Measurements from ENCODE around the gene MCF2L.
"Not testable (repeated sequence)": the region's sequence is repeated elsewhere in the genome, so short reads cannot be mapped to it uniquely, and the experiment has no call there.

MCF2L gene

DNA sequence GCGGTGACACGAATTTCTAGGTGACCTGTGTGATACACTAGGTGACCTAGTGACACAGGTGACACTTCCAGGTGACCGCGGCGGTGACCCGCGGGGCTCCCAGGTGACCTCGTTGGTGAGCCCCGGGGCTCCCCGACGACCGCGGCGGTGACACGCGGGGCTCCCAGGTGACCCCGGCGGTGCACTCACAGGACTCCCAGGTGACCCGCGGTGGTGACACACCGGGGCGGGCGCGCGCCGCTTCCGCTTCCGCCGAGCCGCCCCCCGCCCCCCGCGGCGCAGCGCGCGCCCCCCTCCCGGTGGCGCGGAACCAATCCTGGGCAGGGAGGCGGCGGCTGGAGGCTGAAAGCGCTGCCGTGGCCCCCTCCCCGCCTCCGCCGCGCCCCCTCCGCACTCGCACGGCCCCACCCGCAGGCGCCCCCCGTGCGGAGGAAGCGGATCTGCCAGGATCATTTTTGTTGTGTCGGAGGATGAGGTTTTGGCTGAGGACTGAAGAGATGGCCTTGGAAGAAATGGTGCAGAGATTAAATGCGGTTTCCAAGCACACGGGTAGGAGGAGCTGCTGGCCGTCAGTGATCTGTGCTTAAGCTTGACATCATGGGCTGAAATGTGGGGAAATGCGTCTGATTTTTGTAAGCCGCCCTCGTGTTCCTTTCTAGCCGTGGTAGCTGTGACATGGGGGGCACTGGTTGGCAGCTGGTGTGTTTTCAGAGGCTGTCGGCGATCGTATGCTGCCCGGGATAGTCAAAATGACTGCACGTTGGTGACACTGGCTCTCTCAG lies at the start of gene MCF2L:
Gene MCF2L, plus strand, starts transcription at position 305 of the 782 bp plus-strand sequence. Its CDS starts 166 bp downstream, at position 471.
- DNase-seq (ENCODE audit: low read depth): no peak

- no peak for DNase-seq (ENCODE audit: low read depth)
These were observed 45.1 kb upstream of the MCF2L start for GRCh38 chr13:112923962-112924361.

- no peak for DNase-seq (ENCODE audit: low read depth)
These were observed 44.6 kb upstream of the MCF2L start for GRCh38 chr13:112924365-112924764.

- no peak for DNase-seq (ENCODE audit: low read depth)
These were observed 43.0 kb upstream of the MCF2L start for GRCh38 chr13:112926003-112926402.

- no peak for DNase-seq (ENCODE audit: low read depth)
These were observed 42.0 kb upstream of the MCF2L start for GRCh38 chr13:112926993-112927392.

- DNase-seq (ENCODE audit: low read depth): no peak
These were observed 40.7 kb upstream of the MCF2L start for GRCh38 chr13:112928020-112928971.

GRCh38 chr13:112928972-112929782 lies 39.8 kb upstream of the MCF2L start:
- DNase-seq (ENCODE audit: low read depth): no peak

- DNase-seq (ENCODE audit: low read depth): no peak
These were observed 39.3 kb upstream of the MCF2L start for GRCh38 chr13:112929783-112930055.

DNA sequence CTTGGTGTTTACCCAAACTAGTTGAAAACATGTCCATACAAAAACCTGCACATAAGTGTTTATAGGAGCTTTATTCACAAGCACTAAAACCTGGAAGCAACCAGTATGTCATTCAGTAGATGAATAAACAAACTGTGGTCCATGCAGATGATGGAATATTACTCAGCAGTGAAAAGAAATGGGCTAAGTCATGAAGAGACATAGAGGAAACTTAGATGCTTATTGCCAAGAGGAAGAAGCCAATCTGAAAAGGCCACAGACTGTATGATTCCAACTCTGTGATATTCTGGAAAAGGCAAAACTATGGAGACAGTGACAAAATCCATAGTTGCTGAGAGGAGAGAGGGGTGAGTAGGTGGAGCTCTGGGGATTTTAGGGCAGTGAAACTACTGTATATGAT lies 38.8 kb upstream of the MCF2L start:
- no peak for DNase-seq (ENCODE audit: low read depth)

DNA sequence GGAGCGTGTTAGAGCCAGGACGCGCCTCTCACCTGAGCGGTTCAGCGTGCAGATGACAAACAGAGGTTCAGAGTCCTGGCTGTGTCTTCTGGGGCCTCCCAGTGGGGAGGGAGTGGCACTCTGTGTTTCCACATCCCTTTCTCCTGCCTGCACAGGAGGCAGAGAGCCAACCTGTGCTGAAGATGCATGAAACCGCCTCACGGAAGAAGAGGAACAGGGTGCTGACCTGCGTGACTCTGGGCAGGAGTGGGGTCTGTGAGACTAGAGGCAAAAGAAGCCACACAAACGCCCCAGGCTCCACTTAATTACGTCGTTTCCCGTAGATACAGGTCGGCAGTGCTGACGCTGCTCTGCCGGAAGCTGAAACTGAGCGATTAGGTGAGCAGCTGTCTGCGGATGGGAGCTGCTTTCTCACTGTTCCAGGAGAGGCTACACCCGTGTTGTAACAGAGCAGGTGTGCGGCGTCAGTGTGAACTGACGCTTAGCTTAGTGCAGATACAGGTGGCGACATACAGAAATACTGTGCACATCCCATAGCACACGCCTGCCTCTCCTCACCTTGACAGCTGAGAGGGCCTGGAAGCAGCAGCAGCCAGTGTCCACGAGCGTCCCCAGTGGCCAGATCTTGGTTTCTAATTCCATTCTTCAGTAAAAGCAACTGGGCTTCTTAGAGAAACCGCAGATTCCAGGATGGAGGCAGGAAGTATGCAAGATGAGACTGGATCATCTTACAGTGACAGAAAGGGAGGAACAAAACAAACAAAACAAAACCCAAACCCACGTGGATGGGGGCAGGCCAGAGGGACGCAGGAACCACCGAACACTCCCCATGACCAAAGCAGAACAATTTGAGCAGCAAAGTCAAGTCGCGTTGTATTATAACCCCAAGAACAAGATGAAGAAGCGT lies 37.7 kb upstream of the MCF2L start:
- no peak for DNase-seq (ENCODE audit: low read depth)

GRCh38 chr13:112932971-112933370 lies 36.0 kb upstream of the MCF2L start:
- DNase-seq (ENCODE audit: low read depth): no peak

GRCh38 chr13:112933649-112934048 lies 35.4 kb upstream of the MCF2L start:
- DNase-seq (ENCODE audit: low read depth): no peak

GRCh38 chr13:112934078-112934477 lies 34.9 kb upstream of the MCF2L start:
- no peak for DNase-seq (ENCODE audit: low read depth)

DNA sequence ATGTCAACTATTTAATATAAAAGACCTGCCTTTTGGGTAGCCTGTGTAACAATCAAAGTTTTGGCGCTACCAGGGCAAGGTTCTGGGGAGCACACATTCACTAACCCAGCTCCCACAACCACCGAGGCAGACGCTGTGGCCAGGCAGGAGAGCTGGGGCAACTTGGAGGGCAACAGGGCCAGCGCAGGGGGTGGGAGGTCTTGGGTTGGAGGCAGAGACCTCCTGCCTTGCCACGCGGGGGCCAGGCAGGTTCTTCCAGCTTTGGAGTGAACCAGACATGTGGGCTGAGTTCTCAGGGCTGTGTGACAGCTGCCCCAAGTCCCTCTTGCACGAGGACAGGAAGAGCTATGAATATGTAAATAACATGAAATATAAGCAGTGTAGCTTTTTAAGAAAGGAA lies 30.3 kb upstream of the MCF2L start:
- no peak for DNase-seq (ENCODE audit: low read depth)

DNA sequence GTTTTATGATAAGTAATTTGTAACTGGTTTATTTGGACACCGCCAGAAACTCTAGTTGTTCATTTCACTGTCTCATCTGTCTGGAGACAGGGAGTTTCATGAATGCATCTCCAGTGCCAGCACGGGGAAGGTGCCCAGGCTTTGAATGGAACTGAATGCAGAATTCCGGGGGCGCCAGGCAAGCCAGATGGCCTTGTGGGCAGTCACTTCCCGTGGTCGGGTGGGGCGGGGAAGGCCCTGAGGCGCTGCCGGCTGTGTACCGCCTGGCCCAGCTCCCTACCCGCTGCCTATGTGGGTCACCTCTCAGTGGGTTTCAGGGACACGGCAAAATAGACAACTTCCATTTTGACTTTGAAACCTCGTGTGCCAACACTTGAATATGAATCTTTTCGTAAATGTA lies 28.8 kb upstream of the MCF2L start:
- DNase-seq (ENCODE audit: low read depth): no peak

DNA sequence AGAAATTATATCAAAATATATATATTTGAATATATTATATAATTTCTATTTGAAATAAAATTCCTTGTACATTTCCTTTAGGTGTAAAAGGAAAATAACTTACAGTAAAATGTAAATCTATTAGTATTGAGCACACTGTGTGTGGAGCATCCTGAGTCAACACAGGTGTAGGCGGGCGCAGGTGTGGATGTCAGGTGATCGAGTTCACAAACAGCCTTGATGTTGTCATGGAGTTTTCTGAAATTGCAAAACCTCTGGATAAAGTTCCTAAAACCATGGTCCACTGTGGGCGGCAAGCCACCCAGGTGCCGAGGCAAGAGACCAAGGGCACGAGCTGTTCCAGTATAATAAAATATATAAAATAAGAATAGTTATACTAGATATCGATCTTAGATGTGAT lies 27.7 kb upstream of the MCF2L start:
- DNase-seq (ENCODE audit: low read depth): no peak

GRCh38 chr13:112941765-112942164 lies 27.2 kb upstream of the MCF2L start:
- DNase-seq (ENCODE audit: low read depth): not testable (repeated sequence)

DNA sequence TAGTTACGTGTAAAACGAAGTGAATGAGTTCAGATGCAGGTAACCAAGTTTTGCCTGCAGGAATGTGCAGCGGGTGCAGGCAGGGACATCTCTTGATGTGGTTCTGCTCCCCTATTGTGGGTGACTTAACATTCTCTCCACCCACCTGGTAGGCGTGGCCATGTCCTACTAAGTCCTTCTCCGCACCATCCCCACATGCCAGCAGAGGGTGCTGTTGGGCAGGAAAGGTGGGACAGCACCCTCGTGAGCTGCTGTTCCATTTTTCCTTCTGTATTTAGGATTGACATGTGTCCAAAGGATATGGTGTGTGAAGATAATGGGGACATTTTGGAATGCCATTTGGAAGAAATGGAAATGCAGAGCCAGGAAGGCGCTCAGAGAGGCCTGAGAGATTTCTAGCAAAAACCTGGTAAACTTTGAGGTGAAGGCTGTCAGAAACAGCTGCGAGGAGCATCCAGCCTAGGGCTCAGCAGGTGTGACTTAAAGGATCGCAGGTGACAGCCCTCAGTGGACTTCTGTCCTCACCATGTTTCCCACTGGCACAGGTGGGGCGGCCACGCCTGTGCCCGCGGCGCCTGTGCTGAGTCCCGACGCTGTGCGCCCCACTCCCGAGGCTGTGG lies 26.2 kb upstream of the MCF2L start:
- peak; percentile 44 for DNase-seq (ENCODE audit: low read depth)

- DNase-seq (ENCODE audit: low read depth): no peak
These were observed 25.5 kb upstream of the MCF2L start for GRCh38 chr13:112943309-112944125.

DNA sequence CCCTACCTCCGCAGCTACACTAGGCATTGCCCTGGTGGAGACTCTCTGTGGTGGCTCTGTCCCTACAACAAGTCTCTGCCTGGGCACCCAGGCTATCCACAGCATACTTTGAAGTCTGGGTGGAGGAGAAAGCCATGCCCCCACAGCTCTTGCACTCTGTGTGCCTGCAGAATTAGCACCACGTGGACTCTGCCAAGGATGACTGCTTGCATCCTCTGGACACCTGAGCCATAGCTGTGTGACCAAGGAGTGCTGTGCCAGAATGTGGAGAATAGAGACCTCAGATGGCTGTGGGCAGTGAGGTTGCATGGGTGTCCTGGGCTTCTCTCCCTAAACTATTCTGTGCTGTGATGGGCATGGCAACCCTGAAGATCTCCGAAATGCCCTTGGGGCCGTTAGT lies 21.2 kb upstream of the MCF2L start:
- no peak for DNase-seq (ENCODE audit: low read depth)
